Right forelimb (tissue), 1 donor: ENCODE data around the gene PAN2.

Experiments used
- DNase-seq: peaks from one replicate; pipeline ENCODE4 v3.0.0-alpha.2; 2018

The PAN2 gene

GRCh38 chr12:56267443-56268071 is 66.2 kb downstream of the PAN2 start:
- DNase-seq, result no peak

- DNase-seq, result peak; percentile 92
These were observed 66.9 kb downstream of the PAN2 start, which contains the start of gene COQ10A for GRCh38 chr12:56266693-56267442. Gene COQ10A, plus strand, starts transcription at chr12:56266942. Its CDS starts 177 bp downstream, at chr12:56267119.
